Prostate gland (tissue), 2 donors: Measurements from ENCODE around the gene GSE1. TPM values are rescaled to one million over a fixed set of nuclear protein-coding genes. Genes with fewer than 3 reads are reported as not detected.

Experiments
- DNase-seq: peaks from one replicate; pipeline ENCODE4 v3.0.0-alpha.2; 2019; ENCODE audit warnings: low spot score
- H3K27ac ChIP-seq, 2 donors: fragments of 200-600 bp; sonication (generic); 2 replicates each; pipeline ENCODE4 v1.5.1; 2017 to 2019
- H3K27me3 ChIP-seq: fragments of 200-600 bp; sonication (generic); replicated peaks from 2 replicates; pipeline ENCODE4 v1.5.1; 2019; ENCODE audit not compliant: insufficient read depth
- H3K36me3 ChIP-seq, 2 donors: fragments of 200-600 bp; sonication (generic); 1 replicate in 1 of 2; 2 replicates in 1 of 2; pipeline versions ENCODE4 v1.5.1 to v1.8.1; 2017 to 2019
- H3K4me1 ChIP-seq: fragments of 200-600 bp; sonication (generic); replicated peaks from 2 replicates; pipeline ENCODE4 v1.5.1; 2019
- H3K4me3 ChIP-seq, 2 donors: fragments of 200-600 bp; sonication (generic); 2 replicates each; pipeline ENCODE4 v1.5.1; 2017 to 2019
- H3K9me3 ChIP-seq: fragments of 200-600 bp; sonication (generic); 2 replicates; pipeline ENCODE4 v1.5.1; 2017
- POLR2A ChIP-seq: fragments of 450-650 bp; IDR thresholded peaks from one replicate; pipeline ENCODE4 v1.6.1; 2016; ENCODE audit warnings: antibody characterized with exemption, mild to moderate bottlenecking
- POLR2AphosphoS5 ChIP-seq: sonication (generic); formaldehyde crosslinking; IDR thresholded peaks from one replicate; pipeline ENCODE4 v1.6.1; 2017; ENCODE audit warnings: antibody characterized with exemption
- WGBS: methylation state at CpG from one replicate; pipeline ENCODE4 v1.1.5; 2018; 5-methylcytosine and 5-hydroxymethylcytosine counted together
- intact Hi-C: fragments of 100-400 bp; cut with DNase I; formaldehyde crosslinking; loops from one replicate; pipeline ENCODE4 v1.14.2; 2022
- total RNA-seq, 2 donors: library from RNA; depleted of rRNA; stranded (reverse); fragments of >200 nt; gene quantifications; one replicate each; pipeline ENCODE4 v1.1.0, GENCODE V29; 2016
- TF ChIP-seq, protein P1 (sequence below), 4 experiments: fragments of 200-600 bp in 2 of 4; fragments of 450-650 bp in 2 of 4; sonication (generic) in 2 of 4; IDR thresholded peaks; 1 replicate in 3 of 4; 2 replicates in 1 of 4; pipeline ENCODE4 v1.5.1; 2016 to 2019; ENCODE audit warnings: antibody characterized with exemption in 4 of 4, mild to moderate bottlenecking in 2 of 4, moderate library complexity in 2 of 4

GSE1 gene
- total RNA-seq, 2 donors from 2014 or later: 41.4 to 146 TPM

GRCh38 chr16:85637808-85638647 lies 24.9 kb downstream of the GSE1 start:
- TF ChIP-seq, protein P1, sequence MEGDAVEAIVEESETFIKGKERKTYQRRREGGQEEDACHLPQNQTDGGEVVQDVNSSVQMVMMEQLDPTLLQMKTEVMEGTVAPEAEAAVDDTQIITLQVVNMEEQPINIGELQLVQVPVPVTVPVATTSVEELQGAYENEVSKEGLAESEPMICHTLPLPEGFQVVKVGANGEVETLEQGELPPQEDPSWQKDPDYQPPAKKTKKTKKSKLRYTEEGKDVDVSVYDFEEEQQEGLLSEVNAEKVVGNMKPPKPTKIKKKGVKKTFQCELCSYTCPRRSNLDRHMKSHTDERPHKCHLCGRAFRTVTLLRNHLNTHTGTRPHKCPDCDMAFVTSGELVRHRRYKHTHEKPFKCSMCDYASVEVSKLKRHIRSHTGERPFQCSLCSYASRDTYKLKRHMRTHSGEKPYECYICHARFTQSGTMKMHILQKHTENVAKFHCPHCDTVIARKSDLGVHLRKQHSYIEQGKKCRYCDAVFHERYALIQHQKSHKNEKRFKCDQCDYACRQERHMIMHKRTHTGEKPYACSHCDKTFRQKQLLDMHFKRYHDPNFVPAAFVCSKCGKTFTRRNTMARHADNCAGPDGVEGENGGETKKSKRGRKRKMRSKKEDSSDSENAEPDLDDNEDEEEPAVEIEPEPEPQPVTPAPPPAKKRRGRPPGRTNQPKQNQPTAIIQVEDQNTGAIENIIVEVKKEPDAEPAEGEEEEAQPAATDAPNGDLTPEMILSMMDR (IDR thresholded peaks at IDR 0.05): no peak
- TF ChIP-seq POLR2AphosphoS5: no peak
- no peak for TF ChIP-seq POLR2A
- H3K27ac ChIP-seq: no peak overlapping the region
- DNase-seq: no peak
- H3K27me3 ChIP-seq: no peaks in the 10 kb centered on the region
- peaks cover 41% of the 10 kb centered on the region for H3K4me1 ChIP-seq
- H3K36me3 ChIP-seq: no peaks in the 10 kb centered on the region
- intact Hi-C loops: no loop called here
- 92% methylated on average over 37 of the region's 37 CpGs for WGBS
- H3K9me3 ChIP-seq: no peaks in the 10 kb centered on the region
- no peak overlapping the region for H3K4me3 ChIP-seq

DNA sequence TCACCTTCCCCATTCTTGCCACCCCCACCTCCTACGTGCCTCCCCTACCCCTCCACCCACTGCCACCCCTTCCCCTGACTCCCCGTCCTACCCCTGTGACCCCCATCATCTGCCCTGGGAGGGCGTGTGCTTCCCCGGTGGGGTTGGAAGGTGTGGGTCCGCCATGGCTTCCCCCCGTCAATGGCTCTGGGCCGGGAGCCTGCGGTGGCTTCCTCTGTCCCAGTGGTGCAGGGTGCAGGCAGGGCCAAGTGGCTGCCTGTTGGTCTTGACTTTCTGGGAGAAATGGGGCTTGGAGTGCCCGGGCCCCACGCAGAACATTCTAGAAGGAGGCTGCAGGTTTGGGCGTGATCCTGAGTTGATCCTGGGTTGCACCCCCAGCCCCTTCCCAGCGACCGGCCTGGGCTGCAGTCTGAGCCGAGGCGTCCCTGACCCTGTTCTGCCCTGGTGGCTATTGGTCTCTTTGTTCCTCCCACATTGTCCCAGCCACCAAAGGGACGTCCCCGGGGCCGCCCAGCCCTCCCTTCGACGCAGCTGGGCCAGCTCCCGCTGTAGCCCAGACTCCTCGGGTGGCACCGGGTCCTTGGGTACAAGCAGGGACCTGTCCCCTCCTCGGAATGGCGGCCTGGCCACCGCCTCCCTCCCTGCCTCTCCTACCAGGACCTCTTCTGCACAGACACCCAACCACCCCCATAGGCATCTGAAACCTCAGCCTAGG lies 25.7 kb downstream of the GSE1 start:
- intact Hi-C loops: no loop called here
- 62% methylated on average over 26 of the region's 26 CpGs for WGBS
- TF ChIP-seq POLR2A (no peak), POLR2AphosphoS5 (no peak)
- TF ChIP-seq, protein P1 (IDR thresholded peaks at IDR 0.05): no peak
- Histone ChIP-seq H3K4me3 (no peak overlapping the region), H3K36me3 (no peaks in the 10 kb centered on the region), H3K4me1 (peaks cover 41% of the 10 kb centered on the region), H3K27ac (peak overlapping the region in 1 of 2 donors; percentile 50), H3K9me3 (no peaks in the 10 kb centered on the region), H3K27me3 (no peaks in the 10 kb centered on the region)
- DNase-seq: no peak

DNA sequence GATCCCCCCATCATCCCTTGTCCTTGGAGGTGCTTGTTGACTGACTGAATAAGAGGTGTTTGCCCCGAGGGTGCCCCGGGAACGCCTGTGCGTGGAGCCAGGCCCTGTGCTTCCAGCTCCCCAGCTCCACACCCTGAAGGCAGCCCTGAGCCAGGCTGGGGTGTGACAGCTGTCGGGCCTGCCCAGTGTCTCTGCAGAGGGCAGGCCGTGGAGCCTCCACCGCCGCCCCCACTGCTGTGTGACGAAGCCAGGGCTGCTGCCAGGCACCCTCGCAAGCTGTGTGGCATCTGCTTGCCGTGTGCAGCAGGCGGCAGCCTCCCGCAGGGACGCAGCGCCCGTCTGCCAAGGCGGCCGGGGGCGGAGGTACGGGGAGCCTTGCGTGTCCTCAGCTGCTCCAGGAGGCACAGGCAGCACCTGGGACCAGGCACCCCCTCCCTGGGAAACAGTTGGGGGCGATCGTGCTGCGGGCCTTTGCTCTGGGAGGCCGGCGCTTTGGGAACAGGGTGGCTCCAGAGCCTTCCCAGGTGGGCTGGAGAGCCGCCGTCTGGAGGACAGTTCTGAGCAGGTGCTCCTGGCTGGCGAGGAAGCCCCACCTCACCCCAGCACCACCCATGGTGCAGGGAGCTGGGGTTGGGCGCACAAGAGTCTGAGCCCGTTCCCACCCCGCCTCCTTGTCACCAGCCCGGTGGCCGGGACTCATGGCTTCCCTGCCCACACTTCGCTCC lies 26.6 kb downstream of the GSE1 start:
- Histone ChIP-seq H3K27me3 (no peaks in the 10 kb centered on the region), H3K4me1 (peaks cover 41% of the 10 kb centered on the region), H3K36me3 (no peaks in the 10 kb centered on the region), H3K9me3 (no peaks in the 10 kb centered on the region), H3K27ac (peak overlapping the region in 1 of 2 donors; percentile 50), H3K4me3 (no peak overlapping the region)
- DNase-seq: peak; percentile 67
- intact Hi-C loops: no loop called here
- 29% methylated on average over 29 of the region's 35 CpGs for WGBS
- TF ChIP-seq, protein P1 (IDR thresholded peaks at IDR 0.05): peak in 2 of 4 experiments; percentile 16 to 27
- TF ChIP-seq POLR2A: peak; percentile 41
- peak; percentile 39 for TF ChIP-seq POLR2AphosphoS5

- no peak for DNase-seq
- Histone ChIP-seq H3K4me3 (no peak overlapping the region), H3K36me3 (no peaks in the 10 kb centered on the region), H3K4me1 (peaks cover 40% of the 10 kb centered on the region), H3K27ac (peak overlapping the region in 1 of 2 donors; percentile 50), H3K9me3 (no peaks in the 10 kb centered on the region), H3K27me3 (no peaks in the 10 kb centered on the region)
- intact Hi-C loops: no loop called here
- WGBS: 46% methylated on average over 13 of the region's 13 CpGs
- TF ChIP-seq, protein P1 (IDR thresholded peaks at IDR 0.05): no peak
- no peak for TF ChIP-seq POLR2A
- no peak for TF ChIP-seq POLR2AphosphoS5
These were observed 27.1 kb downstream of the GSE1 start for GRCh38 chr16:85640254-85640558.
